ENCODE measurements around the gene SLC7A5. TPM values are rescaled to one million over a fixed set of nuclear protein-coding genes. Genes with fewer than 3 reads are reported as not detected.
"Not testable (repeated sequence)": the region's sequence is repeated elsewhere in the genome, so short reads cannot be mapped to it uniquely, and the experiment has no call there.

Gene SLC7A5
- total and polyA plus RNA-seq, 4 donors = 1.8 to 14.5 (median 4.4) TPM

- no peak for DNase-seq
- 97 to 98% methylated on average over 8 of the region's 8 CpGs for WGBS, 2 donors
- no peaks in the 10 kb centered on the region for H3K27me3 ChIP-seq (ENCODE audit: control insufficient read depth in 1 of 2, insufficient read depth in 2 of 2, low read length in 1 of 2)
- H3K27ac ChIP-seq (ENCODE audit: low read depth in 1 of 2, low read length in 2 of 2) = no peak overlapping the region
- no peaks in the 10 kb centered on the region for H3K36me3 ChIP-seq (ENCODE audit: control insufficient read depth in 1 of 2, insufficient read depth in 2 of 2, low read length in 1 of 2)
- no peak overlapping the region for H3K4me3 ChIP-seq (ENCODE audit: low read length in 2 of 2)
- no peak for ATAC-seq (ENCODE audit: low FRiP score)
- peaks cover 14% of the 10 kb centered on the region for H3K9me3 ChIP-seq (ENCODE audit: control insufficient read depth, low read length)
- intact Hi-C loops (cut with DNase I) = no loop called here
- no peaks in the 10 kb centered on the region for H3K4me1 ChIP-seq (ENCODE audit: control insufficient read depth in 1 of 2, insufficient read depth in 2 of 2, low read length in 2 of 2)
Observed at GRCh38 chr16:87817910-87818309, 51.4 kb downstream of the SLC7A5 start.

- H3K4me1 ChIP-seq (ENCODE audit: control insufficient read depth in 1 of 2, insufficient read depth in 2 of 2, low read length in 2 of 2); intact Hi-C loops (cut with DNase I); H3K27ac ChIP-seq (ENCODE audit: low read depth in 1 of 2, low read length in 2 of 2); H3K27me3 ChIP-seq (ENCODE audit: control insufficient read depth in 1 of 2, insufficient read depth in 2 of 2, low read length in 1 of 2); ATAC-seq (ENCODE audit: low FRiP score); DNase-seq; H3K4me3 ChIP-seq (ENCODE audit: low read length in 2 of 2); H3K36me3 ChIP-seq (ENCODE audit: control insufficient read depth in 1 of 2, insufficient read depth in 2 of 2, low read length in 1 of 2): not testable (repeated sequence)
- H3K9me3 ChIP-seq (ENCODE audit: control insufficient read depth, low read length) = peaks cover 16% of the 10 kb centered on the region
- WGBS, 2 donors = 87 to 91% methylated on average over 7 of the region's 7 CpGs
Observed at GRCh38 chr16:87817370-87817769, 51.9 kb downstream of the SLC7A5 start.

GRCh38 chr16:87816507-87817100 lies 52.7 kb downstream of the SLC7A5 start:
- Histone ChIP-seq H3K27ac (ENCODE audit: low read depth in 1 of 2, low read length in 2 of 2) (no peak overlapping the region), H3K27me3 (ENCODE audit: control insufficient read depth in 1 of 2, insufficient read depth in 2 of 2, low read length in 1 of 2) (no peaks in the 10 kb centered on the region), H3K4me1 (ENCODE audit: control insufficient read depth in 1 of 2, insufficient read depth in 2 of 2, low read length in 2 of 2) (no peaks in the 10 kb centered on the region), H3K36me3 (ENCODE audit: control insufficient read depth in 1 of 2, insufficient read depth in 2 of 2, low read length in 1 of 2) (no peaks in the 10 kb centered on the region), H3K9me3 (ENCODE audit: control insufficient read depth, low read length) (peaks cover 16% of the 10 kb centered on the region), H3K4me3 (ENCODE audit: low read length in 2 of 2) (no peak overlapping the region)
- WGBS, 2 donors = 81 to 85% methylated on average over 11 of the region's 11 CpGs
- intact Hi-C loops (cut with DNase I) = no loop called here
- DNase-seq (no peak), ATAC-seq (ENCODE audit: low FRiP score) (no peak)

- Histone ChIP-seq H3K4me3 (ENCODE audit: low read length in 2 of 2) (no peak overlapping the region), H3K36me3 (ENCODE audit: control insufficient read depth in 1 of 2, insufficient read depth in 2 of 2, low read length in 1 of 2) (no peaks in the 10 kb centered on the region), H3K27me3 (ENCODE audit: control insufficient read depth in 1 of 2, insufficient read depth in 2 of 2, low read length in 1 of 2) (no peaks in the 10 kb centered on the region), H3K27ac (ENCODE audit: low read depth in 1 of 2, low read length in 2 of 2) (no peak overlapping the region), H3K4me1 (ENCODE audit: control insufficient read depth in 1 of 2, insufficient read depth in 2 of 2, low read length in 2 of 2) (no peaks in the 10 kb centered on the region), H3K9me3 (ENCODE audit: control insufficient read depth, low read length) (peaks cover 16% of the 10 kb centered on the region)
- DNase-seq = no peak
- ATAC-seq (ENCODE audit: low FRiP score) = no peak
- WGBS, 2 donors = 57 to 71% methylated on average over 5 of the region's 5 CpGs
- intact Hi-C loops (cut with DNase I) = no loop called here
Observed at GRCh38 chr16:87815567-87815966, 53.7 kb downstream of the SLC7A5 start.

- 31 to 33% methylated on average over 10 of the region's 10 CpGs for WGBS, 2 donors
- peaks cover 7% of the 10 kb centered on the region for H3K9me3 ChIP-seq (ENCODE audit: control insufficient read depth, low read length)
- H3K27ac ChIP-seq (ENCODE audit: low read depth in 1 of 2, low read length in 2 of 2) = no peak overlapping the region
- no peaks in the 10 kb centered on the region for H3K36me3 ChIP-seq (ENCODE audit: control insufficient read depth in 1 of 2, insufficient read depth in 2 of 2, low read length in 1 of 2)
- intact Hi-C loops (cut with DNase I) = no loop called here
- H3K27me3 ChIP-seq (ENCODE audit: control insufficient read depth in 1 of 2, insufficient read depth in 2 of 2, low read length in 1 of 2) = no peaks in the 10 kb centered on the region
- H3K4me3 ChIP-seq (ENCODE audit: low read length in 2 of 2) = no peak overlapping the region
- no peaks in the 10 kb centered on the region for H3K4me1 ChIP-seq (ENCODE audit: control insufficient read depth in 1 of 2, insufficient read depth in 2 of 2, low read length in 2 of 2)
- ATAC-seq (ENCODE audit: low FRiP score) (no peak), DNase-seq (no peak)
Observed at GRCh38 chr16:87812200-87812656, 57.1 kb downstream of the SLC7A5 start.

GRCh38 chr16:87811454-87811853 lies 57.9 kb downstream of the SLC7A5 start:
- H3K4me3 ChIP-seq (ENCODE audit: low read length in 2 of 2); H3K27me3 ChIP-seq (ENCODE audit: control insufficient read depth in 1 of 2, insufficient read depth in 2 of 2, low read length in 1 of 2); DNase-seq; intact Hi-C loops (cut with DNase I); H3K9me3 ChIP-seq (ENCODE audit: control insufficient read depth, low read length); H3K36me3 ChIP-seq (ENCODE audit: control insufficient read depth in 1 of 2, insufficient read depth in 2 of 2, low read length in 1 of 2); ATAC-seq (ENCODE audit: low FRiP score); H3K27ac ChIP-seq (ENCODE audit: low read depth in 1 of 2, low read length in 2 of 2); H3K4me1 ChIP-seq (ENCODE audit: control insufficient read depth in 1 of 2, insufficient read depth in 2 of 2, low read length in 2 of 2): not testable (repeated sequence)
- 56 to 64% methylated on average over 1 of the region's 1 CpG for WGBS, 2 donors

GRCh38 chr16:87809150-87809902 lies 60.0 kb downstream of the SLC7A5 start:
- H3K27me3 ChIP-seq (ENCODE audit: control insufficient read depth in 1 of 2, insufficient read depth in 2 of 2, low read length in 1 of 2) = no peaks in the 10 kb centered on the region
- ATAC-seq (ENCODE audit: low FRiP score) (no peak), DNase-seq (no peak)
- no peaks in the 10 kb centered on the region for H3K36me3 ChIP-seq (ENCODE audit: control insufficient read depth in 1 of 2, insufficient read depth in 2 of 2, low read length in 1 of 2)
- WGBS, 2 donors = 66 to 77% methylated on average over 14 to 15 of the region's 15 CpGs
- H3K27ac ChIP-seq (ENCODE audit: low read depth in 1 of 2, low read length in 2 of 2) = no peak overlapping the region
- H3K9me3 ChIP-seq (ENCODE audit: control insufficient read depth, low read length) = peaks cover 2% of the 10 kb centered on the region
- no peaks in the 10 kb centered on the region for H3K4me1 ChIP-seq (ENCODE audit: control insufficient read depth in 1 of 2, insufficient read depth in 2 of 2, low read length in 2 of 2)
- intact Hi-C loops (cut with DNase I) = no loop called here
- no peak overlapping the region for H3K4me3 ChIP-seq (ENCODE audit: low read length in 2 of 2)

- Histone ChIP-seq H3K27me3 (ENCODE audit: control insufficient read depth in 1 of 2, insufficient read depth in 2 of 2, low read length in 1 of 2) (no peaks in the 10 kb centered on the region), H3K9me3 (ENCODE audit: control insufficient read depth, low read length) (peaks cover 2% of the 10 kb centered on the region), H3K4me3 (ENCODE audit: low read length in 2 of 2) (no peak overlapping the region), H3K27ac (ENCODE audit: low read depth in 1 of 2, low read length in 2 of 2) (no peak overlapping the region), H3K4me1 (ENCODE audit: control insufficient read depth in 1 of 2, insufficient read depth in 2 of 2, low read length in 2 of 2) (no peaks in the 10 kb centered on the region), H3K36me3 (ENCODE audit: control insufficient read depth in 1 of 2, insufficient read depth in 2 of 2, low read length in 1 of 2) (no peaks in the 10 kb centered on the region)
- no peak for DNase-seq
- no peak for ATAC-seq (ENCODE audit: low FRiP score)
- WGBS, 2 donors = 92 to 93% methylated on average over 6 of the region's 6 CpGs
- intact Hi-C loops (cut with DNase I) = no loop called here
Observed at GRCh38 chr16:87808108-87808507, 61.2 kb downstream of the SLC7A5 start.

Data from aorta (tissue), 5 donors.